ENCODE data around the gene LRRC56. TPM values are rescaled to one million over a fixed set of nuclear protein-coding genes. Genes with fewer than 3 reads are reported as not detected.
A peak's percentile ranks its signal among the peaks of the same experiment; 100 is the strongest.

Gene LRRC56
- total and polyA plus RNA-seq, 2 experiments from 2014 or later: 0.73 to 0.87 TPM

DNA sequence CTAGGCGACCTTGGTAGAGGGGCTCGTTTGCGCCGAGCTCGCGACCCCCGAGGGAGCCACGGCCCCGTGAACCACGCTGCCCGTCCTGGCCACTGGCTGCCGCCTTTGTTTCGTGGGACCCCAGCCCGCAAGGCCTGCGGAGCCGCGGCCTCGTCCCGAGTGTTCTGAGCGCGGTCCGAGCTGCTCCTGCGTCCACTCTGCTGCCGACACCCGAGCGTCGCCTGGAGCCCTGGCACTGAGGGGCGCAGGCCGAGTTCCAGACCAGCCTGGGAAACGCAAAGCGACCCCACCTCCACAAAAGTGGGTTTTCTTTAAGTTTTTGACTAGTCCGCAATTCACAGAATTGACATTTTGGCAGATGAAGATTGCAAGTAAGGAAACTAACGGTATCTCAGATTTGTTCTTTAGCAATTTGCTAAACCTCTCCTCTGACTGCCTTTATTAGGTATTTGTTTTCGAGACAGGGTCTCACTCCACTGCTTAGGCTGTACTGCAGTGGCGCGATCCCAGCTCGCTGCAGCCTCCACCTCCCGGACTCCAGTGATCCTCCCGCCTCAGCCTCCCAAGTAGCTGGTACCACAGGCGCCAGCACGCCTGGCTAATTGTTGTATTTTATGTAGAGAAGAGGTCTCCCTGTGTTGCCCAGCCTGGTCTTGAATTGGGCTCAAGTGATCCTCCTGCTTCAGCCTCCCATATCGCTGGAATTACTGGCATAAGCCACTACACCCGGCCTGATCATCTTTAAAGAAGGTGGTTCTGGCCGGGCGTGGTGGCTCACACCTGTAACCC lies 29.4 kb upstream of the LRRC56 start:
- H3K4me3 Mint-ChIP-seq: peak overlapping the region; percentile 97
- H3K27ac ChIP-seq (ENCODE audit: low read depth): no peak overlapping the region

More for the DNA sequence above, 29.4 kb upstream of the LRRC56 start:
- H3K36me3 ChIP-seq (ENCODE audit: insufficient read depth): no peaks in the 10 kb centered on the region
- peak overlapping the region; percentile 97 for H3K4me3 ChIP-seq
- H3K27me3 ChIP-seq (ENCODE audit: insufficient read depth): peaks cover 11% of the 10 kb centered on the region; the same call in 1 of the 2 replicates
- H4K20me1 ChIP-seq (replicated peaks; ENCODE audit: insufficient read depth): peaks cover 7% of the 10 kb centered on the region; the same call in 1 of the 2 replicates
- DNase-seq (ENCODE audit: low spot score) (peak; percentile 36), ATAC-seq (peak; percentile 5)
- peak overlapping the region; percentile 88 for H3K4me2 ChIP-seq
- H2AFZ ChIP-seq: peak overlapping the region; percentile 59; the same call in 1 of the 2 replicates
- no peaks in the 10 kb centered on the region; the same call in 2 of the 3 replicates for H3K9me3 Mint-ChIP-seq
- peaks cover 11% of the 10 kb centered on the region for H3K27me3 Mint-ChIP-seq (ENCODE audit: insufficient read depth, low read depth, poor library complexity)
- peaks cover 11% of the 10 kb centered on the region for H3K79me2 ChIP-seq (replicated peaks; ENCODE audit: insufficient read depth)
- peaks cover 13% of the 10 kb centered on the region for H3K4me1 Mint-ChIP-seq
- TF ChIP-seq CTCF (conservative IDR thresholded peaks at IDR 0.05; ENCODE audit: low read depth in 2 of 2) (no peak), JUNB (IDR thresholded peaks at IDR 0.05; ENCODE audit: unreplicated experiment) (no peak), ETS1 (IDR thresholded peaks at IDR 0.05) (no peak), STAT1 (IDR thresholded peaks at IDR 0.05; ENCODE audit: unreplicated experiment) (no peak), NANOG (IDR thresholded peaks at IDR 0.05; ENCODE audit: borderline replicate concordance) (no peak), REST (IDR thresholded peaks at IDR 0.05; ENCODE audit: unreplicated experiment) (no peak), CREB1 (CRISPR knock-in tag; IDR thresholded peaks at IDR 0.05; ENCODE audit: low read depth) (no peak), EZH2 (IDR thresholded peaks at IDR 0.05; ENCODE audit: low read depth, unreplicated experiment) (no peak), ZNF331 (CRISPR knock-in tag; IDR thresholded peaks at IDR 0.05; ENCODE audit: low read depth) (no peak), ZNF114 (CRISPR knock-in tag; IDR thresholded peaks at IDR 0.05) (no peak), POLR2AphosphoS5 (IDR thresholded peaks at IDR 0.05; ENCODE audit: low read depth) (no peak), EZH2phosphoT487 (IDR thresholded peaks at IDR 0.05; ENCODE audit: unreplicated experiment) (no peak), ZNF462 (CRISPR knock-in tag; IDR thresholded peaks at IDR 0.05) (no peak)
- H3F3A ChIP-seq (replicated peaks; ENCODE audit: low read depth): peaks cover 19% of the 10 kb centered on the region
- H3K9me2 ChIP-seq (ENCODE audit: insufficient read depth): no peaks in the 10 kb centered on the region
- H3K4me1 ChIP-seq (ENCODE audit: insufficient read depth): peaks cover 9% of the 10 kb centered on the region; the same call in 1 of the 2 replicates
- H3K27ac Mint-ChIP-seq: no peak overlapping the region
- H3K36me3 Mint-ChIP-seq (ENCODE audit: low read depth): peaks cover 12% of the 10 kb centered on the region

All from GM23338 (cell line).